ENCODE measurements around the gene TTC7B.

GRCh38 chr14:90851327-90852036 is 35.3 kb upstream of the TTC7B start:
- TF ChIP-seq POLR2A (IDR thresholded peaks at IDR 0.05; ENCODE audit: low read depth, low read length) (no peak), TAF1 (IDR thresholded peaks at IDR 0.05; ENCODE audit: borderline replicate concordance, low read depth, low read length) (no peak), POLR2AphosphoS5 (IDR thresholded peaks at IDR 0.05; ENCODE audit: low read depth, low read length) (no peak)
